Measurements from ENCODE around the gene CEP170.

GRCh38 chr1:243236604-243237252 is 18.4 kb downstream of the CEP170 start:
- TF ChIP-seq CTCF (IDR thresholded peaks at IDR 0.05; ENCODE audit: low read depth, low read length) (no peak), EZH2phosphoT487 (IDR thresholded peaks at IDR 0.05; ENCODE audit: low read depth) (no peak)
